ACC112 (cell line): ENCODE results near the gene MTG1.

Experiments used
- H2AFZ ChIP-seq: fragments of 200-600 bp; sonication (generic); one replicate; pipeline ENCODE4 v1.6.0; 2017; ENCODE audit warnings: antibody characterized with exemption, low read length; ENCODE audit not compliant: unreplicated experiment
- H3K27ac ChIP-seq: fragments of 200-600 bp; sonication (generic); 2 replicates; pipeline ENCODE4 v1.5.1; 2014; ENCODE audit warnings: low read depth, mild to moderate bottlenecking, antibody characterized with exemption, low read length, moderate library complexity
- H3K27me3 ChIP-seq: fragments of 200-600 bp; sonication (generic); 2 replicates; pipeline ENCODE4 v1.6.1; 2014; ENCODE audit warnings: mild to moderate bottlenecking, antibody characterized with exemption, low read length, moderate library complexity, mixed read lengths; ENCODE audit not compliant: insufficient read depth
- H3K36me3 ChIP-seq: fragments of 200-600 bp; sonication (generic); 2 replicates; pipeline ENCODE4 v1.6.1; 2016; ENCODE audit warnings: mild to moderate bottlenecking, antibody characterized with exemption, low read length, moderate library complexity, mixed read lengths; ENCODE audit not compliant: insufficient read depth
- H3K4me1 ChIP-seq: fragments of 200-600 bp; sonication (generic); one replicate; pipeline ENCODE4 v1.6.1; 2016; ENCODE audit warnings: low read length, mixed read lengths; ENCODE audit not compliant: insufficient read depth, unreplicated experiment, control insufficient read depth
- H3K4me3 ChIP-seq: fragments of 200-600 bp; sonication (generic); 2 replicates; pipeline ENCODE4 v1.5.1; 2014; ENCODE audit warnings: mild to moderate bottlenecking, low read depth, low read length
- H3K79me2 ChIP-seq: fragments of 200-600 bp; sonication (generic); one replicate; pipeline ENCODE4 v1.6.0; 2016; ENCODE audit warnings: low read length; ENCODE audit not compliant: control insufficient read depth, unreplicated experiment, insufficient read depth

Gene MTG1

GRCh38 chr10:133391249-133391635, 2.7 kb upstream of the MTG1 start:
- Histone ChIP-seq H3K4me3 (no peak overlapping the region), H3K27me3 (no peaks in the 10 kb centered on the region), H3K79me2 (peaks cover 21% of the 10 kb centered on the region), H3K36me3 (no peaks in the 10 kb centered on the region), H3K27ac (no peak overlapping the region), H2AFZ (no peak overlapping the region), H3K4me1 (peaks cover 7% of the 10 kb centered on the region)

DNA sequence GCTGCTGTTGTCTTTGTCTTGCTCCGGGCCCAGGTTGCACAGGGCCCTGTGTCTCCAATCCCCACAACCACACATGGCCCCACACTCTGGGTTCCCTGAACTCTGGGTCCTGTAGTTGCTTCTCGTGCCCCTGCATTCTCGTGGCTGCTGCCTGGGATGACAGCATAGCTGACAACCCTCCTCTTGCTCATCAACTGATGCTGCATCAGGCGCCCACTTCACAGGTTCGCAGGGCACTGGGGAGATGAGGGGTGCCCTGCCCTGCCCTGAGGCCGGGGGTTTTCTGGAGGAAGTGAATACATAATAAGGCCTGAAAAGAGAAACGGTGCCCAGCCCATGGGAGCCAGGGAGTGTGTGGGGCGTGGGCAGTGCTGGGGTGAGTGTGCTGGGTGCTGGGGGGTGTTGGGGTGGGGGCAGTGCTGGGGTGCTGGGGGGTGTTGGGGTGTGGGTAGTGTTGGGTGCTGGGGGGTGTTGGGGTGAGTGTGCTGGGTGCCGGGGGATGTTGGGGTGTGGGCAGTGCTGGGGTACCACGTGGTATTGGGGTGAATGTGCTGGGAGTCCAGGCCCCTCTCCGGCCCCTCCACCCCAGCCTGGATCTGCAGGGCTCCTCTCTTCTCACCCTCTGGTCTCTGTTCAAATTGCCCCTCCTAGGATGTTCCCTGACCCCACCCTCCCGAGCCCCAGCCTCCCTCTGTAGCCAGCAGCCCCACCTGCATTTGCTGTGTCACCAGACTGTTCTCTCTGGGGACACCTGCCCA, 2.0 kb upstream of the MTG1 start:
- Histone ChIP-seq H3K27ac (no peak overlapping the region), H3K4me1 (peaks cover 7% of the 10 kb centered on the region), H3K36me3 (no peaks in the 10 kb centered on the region), H3K4me3 (no peak overlapping the region), H2AFZ (no peak overlapping the region), H3K79me2 (peaks cover 23% of the 10 kb centered on the region), H3K27me3 (no peaks in the 10 kb centered on the region)

GRCh38 chr10:133393401-133394063, 425 bp upstream of the MTG1 start:
- Histone ChIP-seq H3K36me3 (no peaks in the 10 kb centered on the region), H3K79me2 (peaks cover 25% of the 10 kb centered on the region), H3K4me3 (peak overlapping the region; percentile 81), H2AFZ (peak overlapping the region; percentile 57), H3K4me1 (peaks cover 7% of the 10 kb centered on the region), H3K27me3 (no peaks in the 10 kb centered on the region), H3K27ac (no peak overlapping the region)

DNA sequence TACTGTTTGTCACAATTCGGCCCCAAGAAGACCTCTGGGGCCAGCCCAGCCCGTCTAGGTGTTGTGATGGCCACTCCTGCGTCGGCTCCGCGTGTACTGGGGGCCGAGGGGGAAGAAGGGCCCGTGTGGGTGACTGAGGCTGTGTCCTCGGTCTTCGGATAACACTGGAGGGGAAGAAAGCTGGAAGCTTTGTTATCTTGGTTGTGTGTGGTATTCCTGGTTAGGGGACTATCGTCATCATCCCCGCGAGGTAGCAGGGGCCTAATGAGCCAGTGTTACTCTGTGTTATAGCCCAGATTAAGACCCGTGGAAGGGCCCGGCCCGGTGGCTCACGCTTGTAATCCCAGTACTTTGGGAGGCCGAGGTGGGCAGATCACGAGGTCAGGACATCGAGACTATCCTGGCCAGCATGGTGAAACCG, 854 bp downstream of the MTG1 start:
- Histone ChIP-seq H3K4me3 (peak overlapping the region; percentile 81), H3K36me3 (no peaks in the 10 kb centered on the region), H3K27ac (peak overlapping the region; percentile 37), H3K27me3 (no peaks in the 10 kb centered on the region), H3K4me1 (peaks cover 7% of the 10 kb centered on the region), H3K79me2 (peaks cover 36% of the 10 kb centered on the region), H2AFZ (peak overlapping the region; percentile 34)

DNA sequence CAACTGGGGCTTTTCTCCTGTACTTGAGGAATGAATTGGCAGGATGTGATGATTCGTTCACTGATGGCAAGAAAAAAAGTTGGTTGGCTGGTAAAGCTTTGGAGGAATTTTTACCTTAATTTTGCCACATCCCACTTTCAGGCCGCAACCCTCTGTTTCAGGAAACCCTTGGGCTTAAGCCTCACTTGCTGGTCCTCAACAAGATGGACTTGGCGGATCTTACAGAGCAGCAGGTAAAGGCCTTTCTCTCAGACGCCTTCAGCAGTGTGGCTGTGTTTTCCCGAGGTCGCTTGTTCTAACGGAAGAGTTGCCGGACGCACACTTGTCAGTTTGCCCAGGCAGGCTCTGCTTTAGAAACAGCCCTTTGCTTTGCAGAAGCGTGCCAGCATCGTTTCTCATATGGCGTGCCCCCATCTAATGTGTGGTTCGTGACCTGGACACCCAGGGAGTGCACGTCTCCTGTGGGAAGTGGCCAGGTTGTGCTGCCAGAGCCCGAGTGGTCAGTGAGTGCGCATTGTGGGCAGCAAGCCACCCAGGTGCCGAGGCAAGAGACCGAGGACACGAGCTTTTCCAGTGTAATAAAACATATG, 2.2 kb downstream of the MTG1 start:
- H3K36me3 ChIP-seq: peaks cover 6% of the 10 kb centered on the region; the same call in 1 of the 2 replicates
- no peak overlapping the region for H3K27ac ChIP-seq

DNA sequence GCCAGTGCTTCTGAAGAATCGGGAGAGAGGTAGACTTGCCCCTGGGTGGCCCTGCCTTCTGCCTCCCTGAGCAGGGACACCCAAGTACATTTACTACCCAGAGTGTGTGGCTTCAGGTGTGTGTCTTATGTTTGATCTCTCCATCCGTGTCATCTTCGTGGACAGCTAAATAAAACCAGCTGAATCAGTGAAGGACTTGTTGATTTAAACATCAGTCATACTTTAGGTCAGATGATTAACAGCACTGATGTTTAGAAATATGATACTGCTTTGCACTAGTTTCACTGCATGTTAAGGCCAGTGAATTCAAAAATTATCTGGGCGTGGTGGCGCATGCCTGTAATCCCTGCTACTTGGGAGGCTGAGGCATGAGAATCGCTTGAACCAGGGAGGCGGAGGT, 4.0 kb downstream of the MTG1 start:
- Histone ChIP-seq H3K79me2 (peaks cover 40% of the 10 kb centered on the region), H2AFZ (no peak overlapping the region), H3K36me3 (peaks cover 10% of the 10 kb centered on the region; the same call in 1 of the 2 replicates), H3K27ac (no peak overlapping the region), H3K27me3 (no peaks in the 10 kb centered on the region), H3K4me1 (peaks cover 7% of the 10 kb centered on the region), H3K4me3 (no peak overlapping the region)

More for the DNA sequence above, 2.2 kb downstream of the MTG1 start:
- Histone ChIP-seq H3K27me3 (no peaks in the 10 kb centered on the region), H3K4me1 (peaks cover 7% of the 10 kb centered on the region), H3K4me3 (no peak overlapping the region), H2AFZ (no peak overlapping the region), H3K79me2 (peaks cover 36% of the 10 kb centered on the region)

- Histone ChIP-seq H3K4me1 (peaks cover 7% of the 10 kb centered on the region), H3K36me3 (peaks cover 15% of the 10 kb centered on the region; the same call in 1 of the 2 replicates), H3K4me3 (no peak overlapping the region), H3K27me3 (no peaks in the 10 kb centered on the region), H3K79me2 (peaks cover 39% of the 10 kb centered on the region), H3K27ac (no peak overlapping the region), H2AFZ (no peak overlapping the region)
Measured at GRCh38 chr10:133399123-133399601, 5.2 kb downstream of the MTG1 start.

GRCh38 chr10:133400624-133401424, 6.9 kb downstream of the MTG1 start:
- no peaks in the 10 kb centered on the region for H3K27me3 ChIP-seq
- H3K36me3 ChIP-seq: peaks cover 20% of the 10 kb centered on the region; the same call in 1 of the 2 replicates
- H3K4me3 ChIP-seq: no peak overlapping the region
- no peak overlapping the region for H3K27ac ChIP-seq
- H2AFZ ChIP-seq: no peak overlapping the region
- peaks cover 27% of the 10 kb centered on the region for H3K79me2 ChIP-seq
- peaks cover 11% of the 10 kb centered on the region for H3K4me1 ChIP-seq

DNA sequence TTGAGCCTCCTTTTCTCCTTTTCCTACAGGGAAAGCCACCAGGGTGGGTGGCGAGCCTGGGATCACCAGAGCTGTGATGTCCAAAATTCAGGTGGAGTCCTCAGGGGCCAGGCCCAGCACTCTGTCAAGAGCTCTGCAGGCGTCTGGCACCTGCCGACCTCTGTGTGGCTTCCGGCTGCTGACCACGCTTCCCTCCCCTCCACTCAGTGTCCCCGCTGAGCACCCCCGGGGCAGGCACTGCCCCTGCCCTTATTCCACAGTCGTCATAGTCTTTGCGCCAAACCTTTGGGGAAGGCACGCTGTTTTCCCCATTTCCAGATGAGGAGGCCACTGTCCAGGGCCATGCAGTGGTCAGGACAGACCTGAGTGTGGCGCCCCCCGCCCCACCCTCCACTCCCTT, 7.5 kb downstream of the MTG1 start:
- peaks cover 20% of the 10 kb centered on the region; the same call in 1 of the 2 replicates for H3K36me3 ChIP-seq

More for the DNA sequence above, 7.5 kb downstream of the MTG1 start:
- H3K27ac ChIP-seq: no peak overlapping the region
- H3K27me3 ChIP-seq: no peaks in the 10 kb centered on the region
- peaks cover 21% of the 10 kb centered on the region for H3K79me2 ChIP-seq
- H3K4me1 ChIP-seq: peaks cover 14% of the 10 kb centered on the region
- no peak overlapping the region for H2AFZ ChIP-seq
- no peak overlapping the region for H3K4me3 ChIP-seq
